ENCODE measurements around the gene PDE9A. TPM values are rescaled to one million over a fixed set of nuclear protein-coding genes. Genes with fewer than 3 reads are reported as not detected.

Gene PDE9A
- total and polyA plus RNA-seq, 2 donors (not counting 3 experiments of a cell fraction or from before 2014, with no cell fraction given): 0.28 to 2.2 TPM

- Histone ChIP-seq H3K27ac (ENCODE audit: insufficient read depth, low read depth, low read length) (no peak overlapping the region), H3K9me1 (replicated peaks; ENCODE audit: control insufficient read depth, extremely low read depth, insufficient read depth, low read length) (no peaks in the 10 kb centered on the region), H3K4me3 (replicated peaks in 1 of 3; ENCODE audit: insufficient read depth in 1 of 3, low read depth in 1 of 3, low read length in 3 of 3) (no peak overlapping the region), H3K79me2 (ENCODE audit: control insufficient read depth, insufficient read depth, low read length) (no peaks in the 10 kb centered on the region), H3K9me3 (replicated peaks; ENCODE audit: control insufficient read depth, insufficient read depth, low read length) (no peaks in the 10 kb centered on the region), H2AFZ (ENCODE audit: low read depth, low read length) (no peak overlapping the region), H3K4me1 (ENCODE audit: control insufficient read depth, extremely low read depth, insufficient read depth, low read length) (no peaks in the 10 kb centered on the region), H3K36me3 (ENCODE audit: control insufficient read depth in 2 of 2, extremely low read depth in 1 of 2, insufficient read depth in 2 of 2, low read length in 2 of 2) (no peaks in the 10 kb centered on the region), H4K20me1 (replicated peaks; ENCODE audit: control insufficient read depth, extremely low read depth, insufficient read depth, low read length) (no peaks in the 10 kb centered on the region), H3K9ac (replicated peaks; ENCODE audit: extremely low read depth, insufficient read depth, low read length) (no peak overlapping the region), H3K27me3 (ENCODE audit: control insufficient read depth in 2 of 2, insufficient read depth in 2 of 2, low read length in 2 of 2) (peaks cover 0 to 3% of the 10 kb centered on the region in 2 experiments), H3K4me2 (ENCODE audit: insufficient read depth, low read length) (no peak overlapping the region)
- DNase-seq (ENCODE audit: low read depth, low spot score) (no peak), FAIRE-seq (no peak)
- intact Hi-C loops (cut with micrococcal nuclease): no loop called here
- dilution Hi-C loops (cut with MboI; ENCODE audit: extremely low pct_ligation_motif_present, low sequenced_read_pairs): no loop called here
- ChIA-PET POLR2A (no interaction called here), CTCF (interaction anchor here (1.0 to 1.5 kb wide), 2 partner anchors 8 to 146 kb away, joined by 3 to 4 read pairs; no protein-coding TSS in a partner anchor)
- no peak for TF ChIP-seq POLR2A (IDR thresholded peaks at IDR 0.05; ENCODE audit: low read depth, low read length)
- TF ChIP-seq, protein P1, sequence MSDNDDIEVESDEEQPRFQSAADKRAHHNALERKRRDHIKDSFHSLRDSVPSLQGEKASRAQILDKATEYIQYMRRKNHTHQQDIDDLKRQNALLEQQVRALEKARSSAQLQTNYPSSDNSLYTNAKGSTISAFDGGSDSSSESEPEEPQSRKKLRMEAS (IDR thresholded peaks at IDR 0.05; ENCODE audit: insufficient read depth, insufficient read length): no peak
- TF ChIP-seq GATA2 (IDR thresholded peaks at IDR 0.05; ENCODE audit: insufficient read depth, insufficient read length, low read depth, low read length): no peak
- TF ChIP-seq, protein P2, sequence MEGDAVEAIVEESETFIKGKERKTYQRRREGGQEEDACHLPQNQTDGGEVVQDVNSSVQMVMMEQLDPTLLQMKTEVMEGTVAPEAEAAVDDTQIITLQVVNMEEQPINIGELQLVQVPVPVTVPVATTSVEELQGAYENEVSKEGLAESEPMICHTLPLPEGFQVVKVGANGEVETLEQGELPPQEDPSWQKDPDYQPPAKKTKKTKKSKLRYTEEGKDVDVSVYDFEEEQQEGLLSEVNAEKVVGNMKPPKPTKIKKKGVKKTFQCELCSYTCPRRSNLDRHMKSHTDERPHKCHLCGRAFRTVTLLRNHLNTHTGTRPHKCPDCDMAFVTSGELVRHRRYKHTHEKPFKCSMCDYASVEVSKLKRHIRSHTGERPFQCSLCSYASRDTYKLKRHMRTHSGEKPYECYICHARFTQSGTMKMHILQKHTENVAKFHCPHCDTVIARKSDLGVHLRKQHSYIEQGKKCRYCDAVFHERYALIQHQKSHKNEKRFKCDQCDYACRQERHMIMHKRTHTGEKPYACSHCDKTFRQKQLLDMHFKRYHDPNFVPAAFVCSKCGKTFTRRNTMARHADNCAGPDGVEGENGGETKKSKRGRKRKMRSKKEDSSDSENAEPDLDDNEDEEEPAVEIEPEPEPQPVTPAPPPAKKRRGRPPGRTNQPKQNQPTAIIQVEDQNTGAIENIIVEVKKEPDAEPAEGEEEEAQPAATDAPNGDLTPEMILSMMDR (IDR thresholded peaks at IDR 0.05; ENCODE audit: extremely low read depth in 1 of 2, insufficient read depth in 1 of 2, low read depth in 1 of 2, low read length in 2 of 2): no peak
- TF ChIP-seq EZH2 (IDR thresholded peaks at IDR 0.05; ENCODE audit: borderline replicate concordance, low read depth, low read length, severe bottlenecking): no peak
- TF ChIP-seq FOS (IDR thresholded peaks at IDR 0.05; ENCODE audit: borderline replicate concordance, insufficient read depth, low read length): no peak
- no peak for TF ChIP-seq MYC (IDR thresholded peaks at IDR 0.05; ENCODE audit: low read depth, low read length)
- TF ChIP-seq JUN (IDR thresholded peaks at IDR 0.05; ENCODE audit: borderline replicate concordance, insufficient read depth, insufficient read length, low read depth): no peak
- no peak for TF ChIP-seq POLR2AphosphoS5 (IDR thresholded peaks at IDR 0.05; ENCODE audit: insufficient read depth, low read depth, low read length)
- BruUV-seq (replicated peaks): no TSS peak
Observed at GRCh38 chr21:42739061-42739931, 85.9 kb downstream of the PDE9A start.
